ENCODE measurements around the gene NUDT16L1. TPM values are rescaled to one million over a fixed set of nuclear protein-coding genes. Genes with fewer than 3 reads are reported as not detected.

Gene NUDT16L1
- total RNA-seq, 4 donors from 2014 or later: 32.6 to 62.7 (median 54.3) TPM

DNA sequence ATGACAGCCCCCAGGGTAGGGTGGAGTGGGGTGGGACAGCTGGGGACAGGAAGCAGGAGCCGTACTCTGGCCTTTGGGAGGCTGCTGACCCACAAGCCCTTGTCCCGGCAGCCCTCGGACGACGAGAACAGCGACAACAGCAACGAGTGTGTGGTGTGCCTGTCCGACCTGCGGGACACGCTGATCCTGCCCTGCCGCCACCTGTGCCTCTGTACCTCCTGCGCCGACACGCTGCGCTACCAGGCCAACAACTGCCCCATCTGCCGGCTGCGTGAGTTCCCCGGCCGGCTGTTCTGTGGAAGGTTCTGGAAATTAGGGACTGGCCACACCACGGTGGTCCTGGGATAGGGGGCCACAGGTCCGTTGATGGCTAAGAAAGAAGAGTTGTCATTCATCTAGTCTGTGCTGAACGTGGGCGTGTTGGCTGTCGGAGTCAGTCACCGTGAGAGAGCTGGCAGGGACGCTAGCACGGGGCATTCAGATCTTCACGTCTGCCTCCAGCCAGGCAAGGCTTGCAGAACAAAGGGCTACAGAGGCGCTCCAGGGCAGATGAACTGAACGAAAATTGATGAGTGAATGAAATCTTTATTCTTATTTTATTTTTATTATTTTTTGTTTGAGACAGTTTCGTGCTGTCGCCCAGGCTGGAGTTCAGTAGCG, 19.8 kb upstream of the NUDT16L1 start:
- in situ Hi-C loops (cut with MboI; ENCODE audit: low pct_ligation_motif_present in 1 of 4, low pct_unique_long_range_greater_than_20kb in 1 of 4, low sequenced_read_pairs in 3 of 4): no loop called here
- 96 to 97% methylated on average over 9 to 33 of the region's 33 CpGs for WGBS, 2 donors (ENCODE audit: low coverage in 1 of 2)
- intact Hi-C loops (cut with DNase I; ENCODE audit: low total_unique reads): no loop called here
- TF ChIP-seq EP300 (IDR thresholded peaks at IDR 0.05; ENCODE audit: low read depth) (no peak), POLR2A (IDR thresholded peaks at IDR 0.05) (no peak), POLR2AphosphoS5 (IDR thresholded peaks at IDR 0.05) (no peak)
- TF ChIP-seq, protein P1, sequence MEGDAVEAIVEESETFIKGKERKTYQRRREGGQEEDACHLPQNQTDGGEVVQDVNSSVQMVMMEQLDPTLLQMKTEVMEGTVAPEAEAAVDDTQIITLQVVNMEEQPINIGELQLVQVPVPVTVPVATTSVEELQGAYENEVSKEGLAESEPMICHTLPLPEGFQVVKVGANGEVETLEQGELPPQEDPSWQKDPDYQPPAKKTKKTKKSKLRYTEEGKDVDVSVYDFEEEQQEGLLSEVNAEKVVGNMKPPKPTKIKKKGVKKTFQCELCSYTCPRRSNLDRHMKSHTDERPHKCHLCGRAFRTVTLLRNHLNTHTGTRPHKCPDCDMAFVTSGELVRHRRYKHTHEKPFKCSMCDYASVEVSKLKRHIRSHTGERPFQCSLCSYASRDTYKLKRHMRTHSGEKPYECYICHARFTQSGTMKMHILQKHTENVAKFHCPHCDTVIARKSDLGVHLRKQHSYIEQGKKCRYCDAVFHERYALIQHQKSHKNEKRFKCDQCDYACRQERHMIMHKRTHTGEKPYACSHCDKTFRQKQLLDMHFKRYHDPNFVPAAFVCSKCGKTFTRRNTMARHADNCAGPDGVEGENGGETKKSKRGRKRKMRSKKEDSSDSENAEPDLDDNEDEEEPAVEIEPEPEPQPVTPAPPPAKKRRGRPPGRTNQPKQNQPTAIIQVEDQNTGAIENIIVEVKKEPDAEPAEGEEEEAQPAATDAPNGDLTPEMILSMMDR (IDR thresholded peaks at IDR 0.05): no peak
- Histone ChIP-seq H3K9me3 (no peaks in the 10 kb centered on the region), H3K4me3 (no peak overlapping the region), H3K27me3 (no peaks in the 10 kb centered on the region), H3K36me3 (peaks cover 0 to 23% (median 6%) of the 10 kb centered on the region in 4 donors), H3K27ac (no peak overlapping the region), H3K4me1 (peaks cover 0 to 2% (median under 1%) of the 10 kb centered on the region in 4 donors)
- DNase-seq: no peak

DNA sequence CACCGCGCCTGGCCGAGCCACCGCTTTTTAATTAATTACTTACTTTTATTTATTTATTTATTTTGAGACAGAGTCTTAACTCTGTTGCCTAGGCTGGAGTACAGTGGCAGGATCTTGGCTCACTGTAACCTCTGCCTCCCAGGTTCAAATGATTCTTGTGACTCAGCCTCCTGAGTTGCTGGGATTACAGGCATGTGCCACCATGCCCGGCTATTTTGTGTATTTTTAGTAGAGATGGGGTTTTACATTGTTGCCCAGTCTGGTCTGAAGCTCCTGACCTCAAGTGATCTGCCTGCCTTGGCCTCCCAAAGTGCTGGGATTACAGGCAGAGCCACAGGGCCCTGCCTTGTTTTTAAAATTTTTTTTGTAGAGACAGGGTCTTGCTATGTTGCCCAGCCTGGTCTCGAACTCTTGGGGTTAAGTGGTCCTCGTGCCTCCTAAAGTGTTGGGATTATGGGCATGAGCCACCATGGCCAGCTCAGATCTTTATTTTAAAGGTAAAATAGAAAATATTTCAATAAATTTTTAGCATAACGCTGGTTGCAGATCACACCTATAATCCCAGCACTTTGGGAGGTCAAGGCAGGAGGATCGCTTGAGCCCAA, 18.3 kb upstream of the NUDT16L1 start:
- WGBS, 2 donors (ENCODE audit: low coverage in 1 of 2): 97 to 98% methylated on average over 6 to 9 of the region's 9 CpGs
- no peak overlapping the region for H3K4me3 ChIP-seq
- intact Hi-C loops (cut with DNase I; ENCODE audit: low total_unique reads): no loop called here
- in situ Hi-C loops (cut with MboI; ENCODE audit: low pct_ligation_motif_present in 1 of 4, low pct_unique_long_range_greater_than_20kb in 1 of 4, low sequenced_read_pairs in 3 of 4): no loop called here
- H3K36me3 ChIP-seq: peaks cover 0 to 13% (median 5%) of the 10 kb centered on the region in 4 donors
- DNase-seq: no peak
- H3K9me3 ChIP-seq: no peaks in the 10 kb centered on the region
- H3K4me1 ChIP-seq: peaks cover 0 to 16% (median 14%) of the 10 kb centered on the region in 4 donors
- TF ChIP-seq EP300 (IDR thresholded peaks at IDR 0.05; ENCODE audit: low read depth) (no peak), POLR2AphosphoS5 (IDR thresholded peaks at IDR 0.05) (no peak), POLR2A (IDR thresholded peaks at IDR 0.05) (no peak)
- TF ChIP-seq, protein P1 (IDR thresholded peaks at IDR 0.05): no peak
- no peaks in the 10 kb centered on the region for H3K27me3 ChIP-seq
- H3K27ac ChIP-seq: no peak overlapping the region

DNA sequence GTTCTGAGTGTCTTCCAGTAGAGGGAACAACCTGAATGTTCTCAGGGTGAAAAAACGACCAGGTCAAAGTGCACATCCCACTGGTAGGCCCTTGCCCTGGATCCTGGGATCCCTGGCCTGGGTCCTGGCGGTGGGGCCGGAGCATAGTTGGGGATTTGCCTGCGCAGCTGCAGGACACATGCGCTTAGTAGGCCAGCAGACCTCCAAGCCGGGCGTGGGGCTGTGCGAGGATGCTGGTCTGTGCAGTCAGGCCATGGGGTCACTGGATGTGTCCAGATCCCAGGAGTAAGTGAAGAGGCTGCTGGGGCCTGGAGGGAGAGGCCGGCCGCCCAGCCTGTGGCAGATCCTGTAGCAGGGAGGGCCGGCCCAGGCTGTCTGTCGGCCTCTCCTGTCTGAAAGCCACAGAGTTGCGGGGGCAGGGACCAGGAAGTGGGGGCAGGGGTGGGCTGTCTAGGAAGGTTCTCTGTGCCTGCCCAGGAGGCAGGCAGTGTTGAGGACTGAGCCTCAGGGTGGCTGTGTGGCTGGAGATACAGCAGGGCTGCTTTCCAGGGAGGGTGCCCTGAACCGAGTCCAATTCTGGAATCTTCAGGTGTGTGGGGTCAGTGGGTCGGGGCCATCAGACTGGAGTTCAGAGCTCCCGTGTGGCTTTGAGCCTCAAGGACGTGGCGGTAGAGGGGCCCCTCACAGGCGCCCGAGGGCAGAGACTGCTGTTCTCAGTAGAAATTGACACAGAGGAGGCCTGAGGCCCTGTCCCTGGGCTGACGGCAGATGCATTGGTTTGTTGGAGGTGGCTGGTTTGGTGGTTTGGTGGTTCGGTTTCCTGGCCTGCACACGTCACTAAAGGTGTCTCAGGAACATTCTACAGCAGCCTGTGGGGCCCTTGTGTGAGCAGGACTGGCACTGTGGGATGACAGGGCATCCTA, 17.2 kb upstream of the NUDT16L1 start:
- Histone ChIP-seq H3K27me3 (no peaks in the 10 kb centered on the region), H3K4me3 (no peak overlapping the region), H3K4me1 (peaks cover 0 to 23% (median 17%) of the 10 kb centered on the region in 4 donors), H3K9me3 (no peaks in the 10 kb centered on the region), H3K36me3 (peaks cover 0 to 5% (median 2%) of the 10 kb centered on the region in 4 donors), H3K27ac (peak overlapping the region in 3 of 4 donors; percentile 6 to 36 (median 11))
- 83% methylated on average over 18 of the region's 23 CpGs; no CpG with 5 or more reads in 1 of the 2 donors for WGBS, 2 donors (ENCODE audit: low coverage in 1 of 2)
- TF ChIP-seq, protein P1 (IDR thresholded peaks at IDR 0.05): no peak
- TF ChIP-seq POLR2AphosphoS5 (IDR thresholded peaks at IDR 0.05) (no peak), POLR2A (IDR thresholded peaks at IDR 0.05) (no peak), EP300 (IDR thresholded peaks at IDR 0.05; ENCODE audit: low read depth) (no peak)
- intact Hi-C loops (cut with DNase I; ENCODE audit: low total_unique reads) (no loop called here), in situ Hi-C loops (cut with MboI; ENCODE audit: low pct_ligation_motif_present in 1 of 4, low pct_unique_long_range_greater_than_20kb in 1 of 4, low sequenced_read_pairs in 3 of 4) (no loop called here)
- DNase-seq: peak; percentile 46

DNA sequence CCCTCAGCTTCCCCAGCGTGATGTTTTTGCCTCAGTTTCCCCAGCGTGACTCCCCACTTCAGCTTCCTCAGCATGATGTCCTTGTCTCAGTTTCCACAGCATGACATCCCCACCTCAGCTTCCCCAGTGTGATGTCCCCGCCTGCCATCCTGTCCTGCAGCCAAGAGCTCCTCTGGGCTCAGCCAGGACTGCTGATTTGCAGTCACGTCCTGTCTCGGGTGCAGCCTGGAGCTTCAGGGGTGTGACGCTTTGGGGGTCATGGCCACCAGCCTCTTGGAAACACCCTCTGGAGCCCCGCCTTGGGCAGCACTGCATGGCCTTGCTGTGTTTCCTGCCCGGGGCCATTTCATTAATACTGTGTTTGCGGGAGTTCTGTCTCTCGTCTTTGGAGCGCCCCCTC, 16.5 kb upstream of the NUDT16L1 start:
- peaks cover 0 to 4% (median 0%) of the 10 kb centered on the region in 4 donors for H3K36me3 ChIP-seq
- no peak for DNase-seq

More for the DNA sequence above, 16.5 kb upstream of the NUDT16L1 start:
- peaks cover 0 to 24% (median 18%) of the 10 kb centered on the region in 4 donors for H3K4me1 ChIP-seq
- H3K4me3 ChIP-seq: no peak overlapping the region
- H3K27me3 ChIP-seq: no peaks in the 10 kb centered on the region
- TF ChIP-seq, protein P1 (IDR thresholded peaks at IDR 0.05): no peak
- TF ChIP-seq POLR2AphosphoS5 (IDR thresholded peaks at IDR 0.05): no peak
- in situ Hi-C loops (cut with MboI; ENCODE audit: low pct_ligation_motif_present in 1 of 4, low pct_unique_long_range_greater_than_20kb in 1 of 4, low sequenced_read_pairs in 3 of 4) (no loop called here), intact Hi-C loops (cut with DNase I; ENCODE audit: low total_unique reads) (no loop called here)
- H3K9me3 ChIP-seq: no peaks in the 10 kb centered on the region
- peak overlapping the region in 2 of 4 donors; percentile 6 to 36 for H3K27ac ChIP-seq
- 89 to 100% methylated on average over 1 to 11 of the region's 11 CpGs for WGBS, 2 donors (ENCODE audit: low coverage in 1 of 2)

Data from transverse colon (tissue), 4 donors.